ENCODE measurements around the gene RASSF4.

DNA sequence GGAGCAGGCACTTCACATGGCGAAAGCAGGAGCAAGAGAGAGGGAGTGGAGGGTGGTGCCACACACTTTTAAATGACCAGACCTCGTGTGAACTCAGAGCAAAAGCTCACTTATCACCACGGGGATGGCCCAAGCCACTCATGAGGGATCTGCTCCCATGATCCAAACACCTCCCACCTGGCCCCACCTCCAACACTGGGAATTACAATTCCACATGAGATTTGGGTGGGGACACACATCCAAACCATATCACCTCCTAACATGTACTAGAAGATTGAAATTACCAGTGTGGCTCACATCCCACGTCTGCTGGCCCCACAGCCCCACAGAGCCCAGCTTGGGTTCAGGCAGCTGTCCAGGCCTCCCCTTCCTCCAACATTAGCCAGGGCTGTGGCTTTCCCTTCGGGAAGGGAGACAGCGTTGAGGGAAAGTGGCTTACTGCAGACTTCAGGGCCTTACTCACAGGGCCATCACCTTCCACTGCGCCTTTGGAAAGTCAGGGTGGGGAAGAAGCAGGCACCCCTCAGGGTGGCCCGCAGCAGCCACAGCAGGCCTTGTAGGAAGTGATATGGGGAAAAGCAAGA, 11.3 kb downstream of the RASSF4 start:
- TF ChIP-seq, protein P1, sequence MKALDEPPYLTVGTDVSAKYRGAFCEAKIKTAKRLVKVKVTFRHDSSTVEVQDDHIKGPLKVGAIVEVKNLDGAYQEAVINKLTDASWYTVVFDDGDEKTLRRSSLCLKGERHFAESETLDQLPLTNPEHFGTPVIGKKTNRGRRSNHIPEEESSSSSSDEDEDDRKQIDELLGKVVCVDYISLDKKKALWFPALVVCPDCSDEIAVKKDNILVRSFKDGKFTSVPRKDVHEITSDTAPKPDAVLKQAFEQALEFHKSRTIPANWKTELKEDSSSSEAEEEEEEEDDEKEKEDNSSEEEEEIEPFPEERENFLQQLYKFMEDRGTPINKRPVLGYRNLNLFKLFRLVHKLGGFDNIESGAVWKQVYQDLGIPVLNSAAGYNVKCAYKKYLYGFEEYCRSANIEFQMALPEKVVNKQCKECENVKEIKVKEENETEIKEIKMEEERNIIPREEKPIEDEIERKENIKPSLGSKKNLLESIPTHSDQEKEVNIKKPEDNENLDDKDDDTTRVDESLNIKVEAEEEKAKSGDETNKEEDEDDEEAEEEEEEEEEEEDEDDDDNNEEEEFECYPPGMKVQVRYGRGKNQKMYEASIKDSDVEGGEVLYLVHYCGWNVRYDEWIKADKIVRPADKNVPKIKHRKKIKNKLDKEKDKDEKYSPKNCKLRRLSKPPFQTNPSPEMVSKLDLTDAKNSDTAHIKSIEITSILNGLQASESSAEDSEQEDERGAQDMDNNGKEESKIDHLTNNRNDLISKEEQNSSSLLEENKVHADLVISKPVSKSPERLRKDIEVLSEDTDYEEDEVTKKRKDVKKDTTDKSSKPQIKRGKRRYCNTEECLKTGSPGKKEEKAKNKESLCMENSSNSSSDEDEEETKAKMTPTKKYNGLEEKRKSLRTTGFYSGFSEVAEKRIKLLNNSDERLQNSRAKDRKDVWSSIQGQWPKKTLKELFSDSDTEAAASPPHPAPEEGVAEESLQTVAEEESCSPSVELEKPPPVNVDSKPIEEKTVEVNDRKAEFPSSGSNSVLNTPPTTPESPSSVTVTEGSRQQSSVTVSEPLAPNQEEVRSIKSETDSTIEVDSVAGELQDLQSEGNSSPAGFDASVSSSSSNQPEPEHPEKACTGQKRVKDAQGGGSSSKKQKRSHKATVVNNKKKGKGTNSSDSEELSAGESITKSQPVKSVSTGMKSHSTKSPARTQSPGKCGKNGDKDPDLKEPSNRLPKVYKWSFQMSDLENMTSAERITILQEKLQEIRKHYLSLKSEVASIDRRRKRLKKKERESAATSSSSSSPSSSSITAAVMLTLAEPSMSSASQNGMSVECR (CRISPR knock-in tag; IDR thresholded peaks at IDR 0.05) = no peak
- TF ChIP-seq, protein P2, sequence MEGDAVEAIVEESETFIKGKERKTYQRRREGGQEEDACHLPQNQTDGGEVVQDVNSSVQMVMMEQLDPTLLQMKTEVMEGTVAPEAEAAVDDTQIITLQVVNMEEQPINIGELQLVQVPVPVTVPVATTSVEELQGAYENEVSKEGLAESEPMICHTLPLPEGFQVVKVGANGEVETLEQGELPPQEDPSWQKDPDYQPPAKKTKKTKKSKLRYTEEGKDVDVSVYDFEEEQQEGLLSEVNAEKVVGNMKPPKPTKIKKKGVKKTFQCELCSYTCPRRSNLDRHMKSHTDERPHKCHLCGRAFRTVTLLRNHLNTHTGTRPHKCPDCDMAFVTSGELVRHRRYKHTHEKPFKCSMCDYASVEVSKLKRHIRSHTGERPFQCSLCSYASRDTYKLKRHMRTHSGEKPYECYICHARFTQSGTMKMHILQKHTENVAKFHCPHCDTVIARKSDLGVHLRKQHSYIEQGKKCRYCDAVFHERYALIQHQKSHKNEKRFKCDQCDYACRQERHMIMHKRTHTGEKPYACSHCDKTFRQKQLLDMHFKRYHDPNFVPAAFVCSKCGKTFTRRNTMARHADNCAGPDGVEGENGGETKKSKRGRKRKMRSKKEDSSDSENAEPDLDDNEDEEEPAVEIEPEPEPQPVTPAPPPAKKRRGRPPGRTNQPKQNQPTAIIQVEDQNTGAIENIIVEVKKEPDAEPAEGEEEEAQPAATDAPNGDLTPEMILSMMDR (IDR thresholded peaks at IDR 0.05 in 2 of 3, conservative IDR thresholded peaks at IDR 0.05 in 1 of 3; ENCODE audit: insufficient read depth in 2 of 3, low read depth in 1 of 3, low read length in 3 of 3) = no peak
- no peak for TF ChIP-seq POLR3G (IDR thresholded peaks at IDR 0.05; ENCODE audit: extremely low read depth, insufficient read length, insufficient replicate concordance)
- no peak for TF ChIP-seq KAT8 (IDR thresholded peaks at IDR 0.05; ENCODE audit: low read depth)
- TF ChIP-seq ZFX (CRISPR knock-in tag; IDR thresholded peaks at IDR 0.05) = no peak
- no peak for TF ChIP-seq TBP (optimal IDR thresholded peaks at IDR 0.05; ENCODE audit: low read depth, low read length)
- TF ChIP-seq RAD21 (CRISPR knock-in tag; conservative IDR thresholded peaks at IDR 0.05 in 1 of 2, IDR thresholded peaks at IDR 0.05 in 1 of 2) = no peak
- TF ChIP-seq NFIC (IDR thresholded peaks at IDR 0.05) = no peak
- TF ChIP-seq SIN3A (IDR thresholded peaks at IDR 0.05; ENCODE audit: borderline replicate concordance in 2 of 2, control insufficient read depth in 1 of 2, low read depth in 2 of 2, low read length in 2 of 2) = no peak
- no peak for TF ChIP-seq SMAD1 (IDR thresholded peaks at IDR 0.05; ENCODE audit: low read depth, low read length, partially characterized antibody)
- TF ChIP-seq JUNB (CRISPR knock-in tag; conservative IDR thresholded peaks at IDR 0.05) = no peak
- no peak for TF ChIP-seq SLC30A9 (CRISPR knock-in tag; IDR thresholded peaks at IDR 0.05)
- no peak for TF ChIP-seq ZNF408 (CRISPR knock-in tag; IDR thresholded peaks at IDR 0.05; ENCODE audit: low read depth)
